Kidney epithelial cell (primary cell): Measurements from ENCODE around the gene AMPD2. TPM values are rescaled to one million over a fixed set of nuclear protein-coding genes. Genes with fewer than 3 reads are reported as not detected.

Experiments used
- total RNA-seq: library from RNA; depleted of rRNA; stranded (reverse); fragments of >200 nt; gene quantifications from 2 replicates; pipeline ENCODE4 v1.2.3, GENCODE V29; 2015

The AMPD2 gene
- total RNA-seq, 1 donor from 2014 or later: 65.7 TPM

Other genes starting within 250 kb of the AMPD2 start
- gene SORT1, start 221.9 kb upstream of the AMPD2 start, total RNA-seq: 63.5 and 65.2 TPM in 2 replicates
- gene PSMA5, start 193.4 kb upstream of the AMPD2 start, total RNA-seq: 65.7 and 73.7 TPM in 2 replicates
- 0.14 and 1.2 TPM in 2 replicates for gene SYPL2, start 153.3 kb upstream of the AMPD2 start, total RNA-seq
- gene ATXN7L2, start 135.9 kb upstream of the AMPD2 start, total RNA-seq: 6.7 and 8.3 TPM in 2 replicates
- gene CYB561D1, start 125.7 kb upstream of the AMPD2 start, total RNA-seq: 9.5 and 13.0 TPM in 2 replicates
- 2.8 and 3.0 TPM in 2 replicates for gene AMIGO1, start 110.1 kb upstream of the AMPD2 start, total RNA-seq
- not detected in 2 replicates for gene GPR61, start 80.0 kb upstream of the AMPD2 start, total RNA-seq
- gene GNAI3, start 71.2 kb upstream of the AMPD2 start, total RNA-seq: 11.3 and 11.9 TPM in 2 replicates
- gene GNAT2, start 221 bp upstream of the AMPD2 start, total RNA-seq: not detected in 2 replicates
- gene GSTM4, start 36.3 kb downstream of the AMPD2 start, total RNA-seq: 12.7 and 16.2 TPM in 2 replicates
- gene GSTM2, start 48.2 kb downstream of the AMPD2 start, total RNA-seq: 3.8 and 5.0 TPM in 2 replicates
- 9.7 and 16.3 TPM in 2 replicates for gene GSTM1, start 68.0 kb downstream of the AMPD2 start, total RNA-seq
- gene GSTM5, start 92.4 kb downstream of the AMPD2 start, total RNA-seq: not detected in 2 replicates
- gene GSTM3, start 121.2 kb downstream of the AMPD2 start, total RNA-seq: 30.3 and 31.8 TPM in 2 replicates
- 0.04 and 0.55 TPM in 2 replicates for gene EPS8L3, start 144.1 kb downstream of the AMPD2 start, total RNA-seq